Mesenchymal stem cell (in vitro differentiated cells and primary cell): ENCODE data around the gene GSPT1.
"Not testable (repeated sequence)": the region's sequence is repeated elsewhere in the genome, so short reads cannot be mapped to it uniquely, and the experiment has no call there.

ENCODE experiments used
- DNase-seq: peaks from one replicate; pipeline ENCODE4 v3.0.0-alpha.2; 2013
- H2AFZ ChIP-seq: one replicate; pipeline ENCODE4 v1.6.1; 2013; ENCODE audit warnings: low read depth, mild to moderate bottlenecking, control low read depth, inconsistent platforms, low read length, moderate library complexity
- H2AK5ac ChIP-seq: 2 replicates; pipeline ENCODE4 v1.6.1; 2013; ENCODE audit warnings: low read length, moderate library complexity, mild to moderate bottlenecking, inconsistent platforms; ENCODE audit not compliant: severe bottlenecking
- H2BK120ac ChIP-seq: one replicate; pipeline ENCODE4 v1.6.1; 2013; ENCODE audit warnings: low read depth, mild to moderate bottlenecking, inconsistent platforms, low read length, moderate library complexity
- H2BK12ac ChIP-seq, 2 experiments: one replicate each; pipeline ENCODE4 v1.6.1; 2013; ENCODE audit warnings: inconsistent platforms in 2 of 2, low read length in 2 of 2, mild to moderate bottlenecking in 2 of 2, moderate library complexity in 2 of 2, control low read depth in 1 of 2
- H2BK15ac ChIP-seq: one replicate; pipeline ENCODE4 v1.6.1; 2013; ENCODE audit warnings: mild to moderate bottlenecking, low read depth, inconsistent platforms; ENCODE audit not compliant: poor library complexity, severe bottlenecking
- H2BK5ac ChIP-seq: 2 replicates; pipeline ENCODE4 v1.6.1; 2013; ENCODE audit warnings: low read depth, mild to moderate bottlenecking, low read length, control low read depth, inconsistent platforms; ENCODE audit not compliant: poor library complexity, severe bottlenecking
- H3K14ac ChIP-seq, 2 experiments: one replicate each; pipeline ENCODE4 v1.6.1; 2013; ENCODE audit warnings: inconsistent platforms in 2 of 2, low read length in 2 of 2, control low read depth in 1 of 2, mild to moderate bottlenecking in 1 of 2, moderate library complexity in 1 of 2
- H3K18ac ChIP-seq, 2 experiments: one replicate each; pipeline ENCODE4 v1.6.1; 2013; ENCODE audit warnings: inconsistent platforms in 2 of 2, low read length in 2 of 2, control low read depth in 1 of 2, low read depth in 1 of 2, mild to moderate bottlenecking in 1 of 2
- H3K23ac ChIP-seq, 2 experiments: one replicate each; pipeline ENCODE4 v1.6.1; 2013; ENCODE audit warnings: inconsistent platforms in 2 of 2, low read length in 2 of 2, mild to moderate bottlenecking in 2 of 2, moderate library complexity in 2 of 2, control low read depth in 1 of 2
- H3K27ac ChIP-seq: 2 replicates; pipeline ENCODE4 v1.5.1; 2013; ENCODE audit warnings: mild to moderate bottlenecking, moderate library complexity, low read length, control low read depth, inconsistent platforms; ENCODE audit not compliant: poor library complexity, severe bottlenecking
- H3K27me3 ChIP-seq, 2 experiments: 2 replicates each; pipeline versions ENCODE4 v1.6.1 to v1.7.0; 2013; ENCODE audit warnings: low read length in 2 of 2, mild to moderate bottlenecking in 2 of 2, moderate library complexity in 2 of 2, control low read depth in 1 of 2, inconsistent platforms in 1 of 2; ENCODE audit not compliant: control insufficient read depth in 1 of 2, insufficient read depth in 1 of 2
- H3K36me3 ChIP-seq, 2 experiments: 2 replicates each; pipeline versions ENCODE4 v1.6.1 to v1.7.0; 2013; ENCODE audit warnings: low read length in 2 of 2, control low read depth in 1 of 2, inconsistent platforms in 1 of 2, low read depth in 1 of 2, mild to moderate bottlenecking in 1 of 2; ENCODE audit not compliant: insufficient read depth in 2 of 2, control insufficient read depth in 1 of 2
- H3K4ac ChIP-seq, 2 experiments: one replicate each; pipeline ENCODE4 v1.6.1; 2013; ENCODE audit warnings: inconsistent platforms in 2 of 2, low read length in 2 of 2, mild to moderate bottlenecking in 2 of 2, moderate library complexity in 2 of 2, control low read depth in 1 of 2, low read depth in 1 of 2
- H3K4me1 ChIP-seq: 2 replicates; pipeline ENCODE4 v1.6.1; 2013; ENCODE audit warnings: low read depth, low read length, control low read depth; ENCODE audit not compliant: control insufficient read depth, insufficient read depth
- H3K4me2 ChIP-seq: 2 replicates; pipeline ENCODE4 v1.6.1; 2013; ENCODE audit warnings: low read length, mild to moderate bottlenecking, inconsistent platforms; ENCODE audit not compliant: poor library complexity, severe bottlenecking
- H3K4me3 ChIP-seq, 2 experiments: 2 replicates each; pipeline versions ENCODE4 v1.5.1 to v1.7.0; 2013; ENCODE audit warnings: low read length in 2 of 2, mild to moderate bottlenecking in 2 of 2, control low read depth in 1 of 2, low read depth in 1 of 2; ENCODE audit not compliant: insufficient read depth in 1 of 2
- H3K79me1 ChIP-seq: replicated peaks from 2 replicates; pipeline ENCODE4 v1.6.1; 2013; ENCODE audit warnings: mild to moderate bottlenecking, control low read depth, low read length, inconsistent platforms; ENCODE audit not compliant: poor library complexity, severe bottlenecking
- H3K9ac ChIP-seq: 2 replicates; pipeline ENCODE4 v1.7.0; 2013; ENCODE audit warnings: mild to moderate bottlenecking, low read length, moderate library complexity
- H3K9me3 ChIP-seq: 2 replicates; pipeline ENCODE4 v1.7.0; 2013; ENCODE audit warnings: mild to moderate bottlenecking, low read length; ENCODE audit not compliant: control insufficient read depth
- H4K8ac ChIP-seq: one replicate; pipeline ENCODE4 v1.6.1; 2013; ENCODE audit warnings: inconsistent platforms, mild to moderate bottlenecking, low read length, moderate library complexity
- H4K91ac ChIP-seq: one replicate; pipeline ENCODE4 v1.6.1; 2013; ENCODE audit warnings: mild to moderate bottlenecking, low read length, inconsistent platforms
- WGBS: methylation state at CpG from one replicate; pipeline ENCODE4 v1.1.7; 2013; ENCODE audit warnings: mixed read lengths; 5-methylcytosine and 5-hydroxymethylcytosine counted together

The GSPT1 gene

DNA sequence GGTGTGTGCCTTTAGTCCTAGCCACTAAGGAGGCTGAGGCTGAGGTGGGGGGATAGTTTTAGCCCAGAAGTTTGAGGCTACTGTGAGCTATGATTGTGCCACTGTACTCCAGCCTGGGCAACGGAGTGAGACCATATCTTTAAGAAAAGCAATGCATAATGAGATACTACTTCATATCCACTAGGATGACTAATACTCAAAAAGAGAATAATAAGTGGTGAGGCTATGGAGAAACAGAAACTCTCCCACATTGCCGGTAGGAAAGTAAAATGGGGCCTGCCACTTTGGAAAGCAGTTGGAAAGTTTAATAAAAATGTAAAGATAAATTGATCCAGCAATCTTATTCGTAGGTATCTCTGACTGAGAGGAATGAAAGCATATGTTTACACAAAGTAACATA is 30.7 kb upstream of the GSPT1 start:
- no peak overlapping the region for H3K4ac ChIP-seq
- H2BK5ac ChIP-seq, result no peak overlapping the region
- no peaks in the 10 kb centered on the region for H3K79me1 ChIP-seq
- no peak overlapping the region for H2AFZ ChIP-seq
- H3K23ac ChIP-seq, result no peak overlapping the region
- no peak overlapping the region for H3K18ac ChIP-seq
- H2BK120ac ChIP-seq, result no peak overlapping the region
- peak; percentile 5 for DNase-seq
- no peak overlapping the region for H3K4me3 ChIP-seq
- H3K4me2 ChIP-seq, result no peak overlapping the region
- H3K27ac ChIP-seq, result no peak overlapping the region
- WGBS, result 97% methylated on average over 2 of the region's 3 CpGs
- H3K14ac ChIP-seq, result no peak overlapping the region
- no peaks in the 10 kb centered on the region for H3K27me3 ChIP-seq
- no peaks in the 10 kb centered on the region for H3K9me3 ChIP-seq
- H4K8ac ChIP-seq, result no peak overlapping the region
- no peaks in the 10 kb centered on the region for H3K36me3 ChIP-seq
- H2BK15ac ChIP-seq, result no peak overlapping the region
- no peak overlapping the region for H2AK5ac ChIP-seq
- no peak overlapping the region for H2BK12ac ChIP-seq
- H3K4me1 ChIP-seq, result peaks cover 3% of the 10 kb centered on the region
- no peak overlapping the region for H4K91ac ChIP-seq
- no peak overlapping the region for H3K9ac ChIP-seq

- not testable (repeated sequence) for H2BK12ac ChIP-seq, H3K9ac ChIP-seq, H3K27me3 ChIP-seq, H3K4me2 ChIP-seq, H3K4me1 ChIP-seq, H2BK15ac ChIP-seq, H2BK5ac ChIP-seq, H3K18ac ChIP-seq, H3K14ac ChIP-seq, DNase-seq, H4K91ac ChIP-seq, H3K79me1 ChIP-seq, H2AFZ ChIP-seq, H3K36me3 ChIP-seq, H3K4ac ChIP-seq, H3K4me3 ChIP-seq, H3K27ac ChIP-seq, H3K23ac ChIP-seq, H2AK5ac ChIP-seq, H4K8ac ChIP-seq, H3K9me3 ChIP-seq, H2BK120ac ChIP-seq
- no CpG with 5 or more reads among the region's 4 CpGs for WGBS
Observed at GRCh38 chr16:11941945-11942344, 26.2 kb upstream of the GSPT1 start, which contains the start of gene NPIPB2. NPIPB2 (minus strand) TSS chr16:11942045; CDS start chr16:11942045, 0 bp downstream.

- not testable (repeated sequence) for H3K4me2 ChIP-seq, H3K14ac ChIP-seq, H2AK5ac ChIP-seq, H3K27ac ChIP-seq, H4K91ac ChIP-seq, H3K36me3 ChIP-seq, H3K18ac ChIP-seq, DNase-seq, H3K79me1 ChIP-seq, H3K23ac ChIP-seq, H3K9me3 ChIP-seq, H2BK15ac ChIP-seq, H3K27me3 ChIP-seq, H2BK5ac ChIP-seq, H3K4me3 ChIP-seq, H2BK120ac ChIP-seq, H3K4ac ChIP-seq, H4K8ac ChIP-seq, H3K4me1 ChIP-seq, H3K9ac ChIP-seq, H2AFZ ChIP-seq, H2BK12ac ChIP-seq
- 81% methylated on average over 10 of the region's 13 CpGs for WGBS
Observed at GRCh38 chr16:11927350-11927749, 11.6 kb upstream of the GSPT1 start.

GRCh38 chr16:11924046-11924445 is 8.3 kb upstream of the GSPT1 start:
- H4K8ac ChIP-seq, H2AK5ac ChIP-seq, H3K18ac ChIP-seq, H3K4me1 ChIP-seq, DNase-seq, H2BK120ac ChIP-seq, H2BK12ac ChIP-seq, H2AFZ ChIP-seq, H3K36me3 ChIP-seq, H3K27me3 ChIP-seq, H3K4me2 ChIP-seq, H2BK15ac ChIP-seq, H3K4me3 ChIP-seq, H3K23ac ChIP-seq, H3K9me3 ChIP-seq, H3K14ac ChIP-seq, H3K79me1 ChIP-seq, H3K9ac ChIP-seq, H3K27ac ChIP-seq, H2BK5ac ChIP-seq, H3K4ac ChIP-seq, H4K91ac ChIP-seq: not testable (repeated sequence)
- WGBS, result 97% methylated on average over 6 of the region's 10 CpGs
